Coronary artery (tissue), 2 donors: ENCODE results near the gene KCNT2.

Experiments used
- DNase-seq: peaks from one replicate; pipeline ENCODE4 v3.0.0-alpha.2; 2017; ENCODE audit warnings: low spot score
- H3K27ac ChIP-seq, 2 donors: fragments of 200-600 bp; sonication (generic); one replicate each; pipeline ENCODE4 v1.5.1; 2016 to 2019
- H3K4me3 ChIP-seq: fragments of 200-600 bp; sonication (generic); 2 replicates; pipeline ENCODE4 v1.5.1; 2016; ENCODE audit warnings: mild to moderate bottlenecking, moderate library complexity
- CTCF ChIP-seq: fragments of 200-600 bp; sonication (generic); IDR thresholded peaks from one replicate; pipeline ENCODE4 v1.5.1; 2019; ENCODE audit warnings: antibody characterized with exemption

KCNT2 gene

DNA sequence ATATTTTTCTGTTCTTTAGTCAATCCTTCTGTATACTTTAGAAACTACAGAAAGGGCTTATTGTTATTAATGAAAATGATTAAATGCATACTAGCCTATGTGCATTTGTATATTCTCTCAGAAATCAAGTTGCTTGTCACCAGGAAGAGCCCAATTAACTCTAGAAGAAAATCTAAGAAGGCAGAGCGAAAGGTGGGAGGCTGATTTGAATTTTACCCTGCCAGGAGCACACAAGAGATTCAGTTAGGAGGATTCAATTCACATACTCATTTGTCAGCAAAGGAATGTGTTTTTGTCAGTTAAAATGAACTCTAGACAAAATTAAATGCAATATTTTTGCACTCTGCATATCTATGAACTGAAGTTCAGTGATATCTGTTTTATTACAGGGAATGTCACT, 411.8 kb downstream of the KCNT2 start:
- DNase-seq: no peak
- Histone ChIP-seq H3K4me3 (no peak overlapping the region), H3K27ac (no peak overlapping the region)
- TF ChIP-seq CTCF: no peak

- H3K27ac ChIP-seq: no peak overlapping the region
- no peak for TF ChIP-seq CTCF
- no peak for DNase-seq
- no peak overlapping the region for H3K4me3 ChIP-seq
Measured at GRCh38 chr1:196193896-196194559, 414.2 kb downstream of the KCNT2 start.

DNA sequence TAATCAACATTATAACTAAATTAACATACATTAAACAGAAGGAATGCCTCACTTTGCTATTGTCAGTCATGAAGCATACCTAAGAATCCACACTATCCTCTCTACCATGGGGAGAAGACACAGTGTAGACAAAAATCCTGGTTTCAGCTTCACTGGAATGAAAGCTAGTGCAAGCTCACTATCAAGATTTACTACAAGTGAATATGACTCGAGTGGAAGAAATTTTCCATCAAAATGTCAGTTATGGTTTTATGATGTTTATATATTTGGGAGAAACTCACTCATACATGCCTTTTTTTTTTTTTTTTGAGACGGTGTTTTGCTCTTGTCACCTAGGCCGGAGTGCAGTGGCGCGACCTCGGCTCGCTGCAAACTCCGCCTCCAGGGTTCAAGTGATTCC, 424.3 kb downstream of the KCNT2 start:
- no peak for TF ChIP-seq CTCF
- Histone ChIP-seq H3K4me3 (no peak overlapping the region), H3K27ac (no peak overlapping the region)
- DNase-seq: no peak

DNA sequence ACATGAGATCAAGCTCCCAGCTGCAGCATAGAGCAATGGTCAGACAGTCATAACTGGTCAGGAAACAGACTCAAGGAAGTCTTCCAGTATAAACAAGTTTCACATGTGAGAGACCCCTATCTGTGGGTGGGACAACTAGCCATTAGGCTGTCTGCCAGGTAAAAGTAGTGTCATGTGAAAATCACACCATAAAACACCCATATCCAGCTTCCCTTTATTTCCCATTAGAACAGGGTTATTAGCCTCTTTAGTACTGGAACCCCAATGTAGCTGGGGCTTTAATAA, 426.7 kb downstream of the KCNT2 start:
- Histone ChIP-seq H3K4me3 (no peak overlapping the region), H3K27ac (no peak overlapping the region)
- DNase-seq: no peak
- TF ChIP-seq CTCF: no peak

GRCh38 chr1:196180847-196181593, 427.2 kb downstream of the KCNT2 start:
- DNase-seq: no peak
- H3K27ac ChIP-seq: no peak overlapping the region
- TF ChIP-seq CTCF: no peak
- no peak overlapping the region for H3K4me3 ChIP-seq

GRCh38 chr1:196178083-196178635, 430.1 kb downstream of the KCNT2 start:
- no peak overlapping the region for H3K4me3 ChIP-seq
- no peak for DNase-seq
- no peak for TF ChIP-seq CTCF
- H3K27ac ChIP-seq: no peak overlapping the region
